Measurements from ENCODE around the gene EVC. TPM values are rescaled to one million over a fixed set of nuclear protein-coding genes. Genes with fewer than 3 reads are reported as not detected.
"Not testable (repeated sequence)": the region's sequence is repeated elsewhere in the genome, so short reads cannot be mapped to it uniquely, and the experiment has no call there.

EVC gene
- total and polyA plus RNA-seq, 4 donors: 2.9 to 40.8 (median 13.6) TPM

DNA sequence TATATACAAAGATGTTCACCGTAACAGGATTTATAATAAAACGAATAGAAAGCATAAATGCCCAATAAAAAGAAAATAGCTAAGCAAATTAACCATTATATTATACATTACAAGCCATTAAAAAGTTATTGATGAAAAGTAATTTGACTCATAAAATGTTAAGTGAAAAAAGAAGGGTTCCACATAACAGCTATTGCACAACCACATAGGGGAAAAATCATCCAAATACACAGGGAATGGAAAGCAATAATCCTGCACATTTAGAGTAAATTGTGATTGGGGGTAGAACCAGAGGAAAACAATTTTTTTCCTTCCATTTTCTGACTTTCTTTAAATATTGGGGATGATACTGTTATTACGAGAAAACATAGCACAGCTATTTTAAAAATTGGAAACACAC is 143.9 kb downstream of the EVC start:
- H3K9ac ChIP-seq (ENCODE audit: insufficient read depth in 1 of 2, low read length in 2 of 2): no peak overlapping the region
- 89 to 93% methylated on average over 3 of the region's 3 CpGs for WGBS, 2 donors
- ATAC-seq (ENCODE audit: insufficient read depth, low FRiP score) (no peak), DNase-seq (no peak)
- H3K4me3 ChIP-seq: no peak overlapping the region
- no peak overlapping the region for H3K27ac ChIP-seq (ENCODE audit: low read depth in 1 of 2, low read length in 1 of 2)
- peaks cover 0 to 5% (median 2%) of the 10 kb centered on the region in 4 donors for H3K36me3 ChIP-seq (ENCODE audit: control insufficient read depth in 4 of 4, insufficient read depth in 4 of 4, low read length in 4 of 4)
- no peaks in the 10 kb centered on the region for H3K27me3 ChIP-seq (ENCODE audit: control insufficient read depth in 3 of 3, insufficient read depth in 3 of 3, low read length in 2 of 3)
- no peak for TF ChIP-seq CTCF (IDR thresholded peaks at IDR 0.05; ENCODE audit: control extremely low read depth, extremely low read depth)
- H3K4me1 ChIP-seq (ENCODE audit: control insufficient read depth in 5 of 5, insufficient read depth in 5 of 5, low read length in 5 of 5): no peaks in the 10 kb centered on the region
- peaks cover 0 to 2% (median under 1%) of the 10 kb centered on the region in 4 donors for H3K9me3 ChIP-seq (ENCODE audit: control insufficient read depth in 4 of 4, insufficient read depth in 3 of 4, low read length in 3 of 4)

DNA sequence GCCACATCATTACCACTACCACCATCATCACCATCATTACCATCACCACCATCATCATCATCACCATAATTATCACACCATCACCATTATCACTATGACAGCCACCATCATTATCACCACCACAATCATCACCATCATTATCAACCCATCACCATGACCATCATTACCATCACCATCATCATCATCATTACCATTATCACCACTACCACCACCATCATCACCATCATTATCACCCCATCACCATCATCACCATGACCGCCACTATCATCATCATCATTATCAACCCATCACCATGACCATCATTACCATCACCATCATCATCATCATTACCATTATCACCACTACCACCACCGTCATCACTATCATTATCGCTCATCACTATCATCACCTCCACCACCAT is 145.4 kb downstream of the EVC start:
- not testable (repeated sequence) for H3K27ac ChIP-seq (ENCODE audit: low read depth in 1 of 2, low read length in 1 of 2); H3K27me3 ChIP-seq (ENCODE audit: control insufficient read depth in 3 of 3, insufficient read depth in 3 of 3, low read length in 2 of 3); DNase-seq; H3K4me3 ChIP-seq; H3K9ac ChIP-seq (ENCODE audit: insufficient read depth in 1 of 2, low read length in 2 of 2); H3K4me1 ChIP-seq (ENCODE audit: control insufficient read depth in 5 of 5, insufficient read depth in 5 of 5, low read length in 5 of 5); H3K36me3 ChIP-seq (ENCODE audit: control insufficient read depth in 4 of 4, insufficient read depth in 4 of 4, low read length in 4 of 4); ATAC-seq (ENCODE audit: insufficient read depth, low FRiP score); H3K9me3 ChIP-seq (ENCODE audit: control insufficient read depth in 4 of 4, insufficient read depth in 3 of 4, low read length in 3 of 4)
- 96 to 97% methylated on average over 3 of the region's 3 CpGs for WGBS, 2 donors

GRCh38 chr4:5857199-5857598 is 146.2 kb downstream of the EVC start:
- Histone ChIP-seq H3K36me3 (ENCODE audit: control insufficient read depth in 4 of 4, insufficient read depth in 4 of 4, low read length in 4 of 4) (peaks cover 0 to 5% (median 0%) of the 10 kb centered on the region in 4 donors), H3K27me3 (ENCODE audit: control insufficient read depth in 3 of 3, insufficient read depth in 3 of 3, low read length in 2 of 3) (no peaks in the 10 kb centered on the region), H3K4me3 (no peak overlapping the region), H3K9ac (ENCODE audit: insufficient read depth in 1 of 2, low read length in 2 of 2) (no peak overlapping the region), H3K4me1 (ENCODE audit: control insufficient read depth in 5 of 5, insufficient read depth in 5 of 5, low read length in 5 of 5) (no peaks in the 10 kb centered on the region), H3K9me3 (ENCODE audit: control insufficient read depth in 4 of 4, insufficient read depth in 3 of 4, low read length in 3 of 4) (peaks cover 0 to 3% (median 1%) of the 10 kb centered on the region in 4 donors), H3K27ac (ENCODE audit: low read depth in 1 of 2, low read length in 1 of 2) (no peak overlapping the region)
- DNase-seq (no peak), ATAC-seq (ENCODE audit: insufficient read depth, low FRiP score) (no peak)
- TF ChIP-seq CTCF (IDR thresholded peaks at IDR 0.05; ENCODE audit: control extremely low read depth, extremely low read depth): no peak
- WGBS, 2 donors: 90 to 95% methylated on average over 2 of the region's 2 CpGs

- ATAC-seq (ENCODE audit: insufficient read depth, low FRiP score): no peak
- Histone ChIP-seq H3K4me3 (no peak overlapping the region), H3K36me3 (ENCODE audit: control insufficient read depth in 4 of 4, insufficient read depth in 4 of 4, low read length in 4 of 4) (peaks cover 0 to 5% (median 0%) of the 10 kb centered on the region in 4 donors), H3K9ac (ENCODE audit: insufficient read depth in 1 of 2, low read length in 2 of 2) (no peak overlapping the region), H3K4me1 (ENCODE audit: control insufficient read depth in 5 of 5, insufficient read depth in 5 of 5, low read length in 5 of 5) (no peaks in the 10 kb centered on the region), H3K27ac (ENCODE audit: low read depth in 1 of 2, low read length in 1 of 2) (no peak overlapping the region), H3K9me3 (ENCODE audit: control insufficient read depth in 4 of 4, insufficient read depth in 3 of 4, low read length in 3 of 4) (peaks cover 0 to 3% (median 1%) of the 10 kb centered on the region in 4 donors), H3K27me3 (ENCODE audit: control insufficient read depth in 3 of 3, insufficient read depth in 3 of 3, low read length in 2 of 3) (no peaks in the 10 kb centered on the region)
- no peak for TF ChIP-seq CTCF (IDR thresholded peaks at IDR 0.05; ENCODE audit: control extremely low read depth, extremely low read depth)
- 86 to 88% methylated on average over 16 of the region's 16 CpGs for WGBS, 2 donors
- no peak for DNase-seq
Measured at GRCh38 chr4:5858020-5858769, 147.2 kb downstream of the EVC start.

Data from lung (tissue), 12 donors.